IMR-90 (cell line): ENCODE measurements around the gene NOL9. TPM values are rescaled to one million over a fixed set of nuclear protein-coding genes. Genes with fewer than 3 reads are reported as not detected.

ENCODE experiments used
- ATAC-seq: fragments of 200-7000 bp; cut with Tn5 transposase; 2 replicates; pipeline ENCODE4 v1.9.1; 2020; ENCODE audit warnings: low read depth, mild to moderate bottlenecking, moderate library complexity
- BruUV-seq: library from RNA; stranded (reverse); fragments of 400-500 nt; replicated peaks from 2 replicates; lab custom pipeline; 2021; lab: Mats Ljungman, UMichigan
- CTCF ChIA-PET: fragments of 300-600 bp; formaldehyde crosslinking; extraction: SDS; loops from one replicate; lab custom pipeline; 2021; ENCODE audit warnings: antibody characterized with exemption; lab: Yijun Ruan, JAX
- POLR2A ChIA-PET: fragments of 300-600 bp; sonication (Branson Sonifier 250); formaldehyde crosslinking; loops from one replicate; lab custom pipeline; 2022; ENCODE audit warnings: antibody characterized with exemption; ENCODE audit not compliant: unreplicated experiment; lab: Charles Lee
- DNase-seq: peaks from one replicate; pipeline ENCODE4 v3.0.0; 2013
- H2AFZ ChIP-seq: replicated peaks from 2 replicates; pipeline ENCODE3; 2013; ENCODE audit warnings: low read length, mild to moderate bottlenecking; ENCODE audit not compliant: poor library complexity
- H2AK5ac ChIP-seq: 2 replicates; pipeline ENCODE4 v1.6.1; 2013; ENCODE audit warnings: low read depth, low read length, inconsistent platforms
- H2AK9ac ChIP-seq: replicated peaks from 2 replicates; pipeline ENCODE3; 2013; ENCODE audit warnings: mild to moderate bottlenecking, low read depth, low read length, moderate library complexity; ENCODE audit not compliant: poor library complexity
- H2BK120ac ChIP-seq: 2 replicates; pipeline ENCODE4 v1.6.1; 2013; ENCODE audit warnings: low read depth, low read length, inconsistent platforms
- H2BK15ac ChIP-seq: 3 replicates; pipeline ENCODE4 v1.6.1; 2013; ENCODE audit warnings: low read depth, low read length, inconsistent platforms
- H2BK20ac ChIP-seq: 2 replicates; pipeline ENCODE4 v1.6.1; 2013; ENCODE audit warnings: low read depth, mild to moderate bottlenecking, inconsistent platforms, low read length, moderate library complexity
- H2BK5ac ChIP-seq: 2 replicates; pipeline ENCODE4 v1.6.1; 2013; ENCODE audit warnings: mild to moderate bottlenecking, low read depth, low read length, inconsistent platforms; ENCODE audit not compliant: poor library complexity, severe bottlenecking
- H3K14ac ChIP-seq: replicated peaks from 2 replicates; pipeline ENCODE4 v1.6.1; 2013; ENCODE audit warnings: low read depth, low read length, inconsistent platforms
- H3K18ac ChIP-seq: 2 replicates; pipeline ENCODE4 v1.6.1; 2013; ENCODE audit warnings: low read depth, low read length, control low read depth
- H3K23ac ChIP-seq: 2 replicates; pipeline ENCODE4 v1.6.1; 2013; ENCODE audit warnings: low read depth, low read length, inconsistent platforms
- H3K27ac ChIP-seq: 2 replicates; pipeline ENCODE4 v1.5.1; 2013; ENCODE audit warnings: mild to moderate bottlenecking, control low read depth, low read length; ENCODE audit not compliant: insufficient read depth
- H3K27me3 ChIP-seq: 2 replicates; pipeline ENCODE4 v1.6.1; 2013; ENCODE audit warnings: low read length; ENCODE audit not compliant: control insufficient read depth, insufficient read depth
- H3K36me3 ChIP-seq: 2 replicates; pipeline ENCODE4 v1.6.1; 2013; ENCODE audit warnings: low read length, mixed read lengths; ENCODE audit not compliant: control insufficient read depth, insufficient read depth
- H3K4ac ChIP-seq: 2 replicates; pipeline ENCODE4 v1.6.1; 2013; ENCODE audit warnings: low read depth, low read length, inconsistent platforms
- H3K4me1 ChIP-seq: 2 replicates; pipeline ENCODE4 v1.6.1; 2013; ENCODE audit warnings: low read length, mixed read lengths; ENCODE audit not compliant: control insufficient read depth, insufficient read depth
- H3K4me2 ChIP-seq: 2 replicates; pipeline ENCODE4 v1.6.1; 2013; ENCODE audit warnings: low read depth, mild to moderate bottlenecking, control low read depth, low read length, moderate library complexity
- H3K4me3 ChIP-seq: 2 replicates; pipeline ENCODE4 v1.5.1; 2013; ENCODE audit warnings: low read depth, mild to moderate bottlenecking, control low read depth, low read length, moderate library complexity; ENCODE audit not compliant: insufficient read depth
- H3K56ac ChIP-seq: 2 replicates; pipeline ENCODE4 v1.6.1; 2013; ENCODE audit warnings: low read length, inconsistent platforms; ENCODE audit not compliant: insufficient read depth; ENCODE audit errors: extremely low read depth
- H3K79me1 ChIP-seq, 2 experiments: 2 replicates each; pipeline ENCODE4 v1.6.1; 2013; ENCODE audit warnings: low read length in 2 of 2, inconsistent platforms in 1 of 2, low read depth in 1 of 2
- H3K9ac ChIP-seq: 2 replicates; pipeline ENCODE4 v1.6.1; 2013; ENCODE audit warnings: low read depth, low read length, control low read depth
- H3K9me1 ChIP-seq: 2 replicates; pipeline ENCODE4 v1.6.1; 2013; ENCODE audit warnings: low read length, inconsistent platforms; ENCODE audit not compliant: insufficient read depth
- H3K9me3 ChIP-seq: 2 replicates; pipeline ENCODE4 v1.6.1; 2013; ENCODE audit warnings: low read length; ENCODE audit not compliant: control insufficient read depth, insufficient read depth
- H4K20me1 ChIP-seq: 2 replicates; pipeline ENCODE4 v1.6.1; 2013; ENCODE audit warnings: low read length, inconsistent platforms; ENCODE audit not compliant: insufficient read depth
- H4K5ac ChIP-seq: 2 replicates; pipeline ENCODE4 v1.6.1; 2013; ENCODE audit warnings: mild to moderate bottlenecking, low read depth, low read length, control low read depth
- H4K8ac ChIP-seq, 2 experiments: 2 replicates each; pipeline ENCODE4 v1.6.1; 2013; ENCODE audit warnings: low read depth in 2 of 2, low read length in 2 of 2, control low read depth in 1 of 2, inconsistent platforms in 1 of 2
- H4K91ac ChIP-seq: 2 replicates; pipeline ENCODE4 v1.6.1; 2013; ENCODE audit warnings: low read depth, low read length, inconsistent platforms; ENCODE audit not compliant: insufficient read depth
- BHLHE40 ChIP-seq: fragments of 150-350 bp; IDR thresholded peaks from 2 replicates; pipeline ENCODE4 v1.6.1; 2016; ENCODE audit warnings: mild to moderate bottlenecking, low read depth, low read length
- CEBPB ChIP-seq: IDR thresholded peaks from 2 replicates; pipeline ENCODE4 v1.6.1; 2012; ENCODE audit warnings: low read depth, low read length, improper control_type of control experiment
- CHD1 ChIP-seq: IDR thresholded peaks from 2 replicates; pipeline ENCODE4 v1.6.1; 2012; ENCODE audit warnings: low read depth, low read length, improper control_type of control experiment
- FOS ChIP-seq: fragments of 150-350 bp; IDR thresholded peaks from 2 replicates; pipeline ENCODE4 v1.6.1; 2016; ENCODE audit warnings: low read depth, low read length
- MAFK ChIP-seq: IDR thresholded peaks from 2 replicates; pipeline ENCODE4 v1.6.1; 2012; ENCODE audit warnings: low read depth, low read length, improper control_type of control experiment
- MAZ ChIP-seq: IDR thresholded peaks from 2 replicates; pipeline ENCODE4 v1.6.1; 2012; ENCODE audit warnings: low read depth, mild to moderate bottlenecking, low read length, improper control_type of control experiment, moderate library complexity, borderline replicate concordance
- POLR2A ChIP-seq: IDR thresholded peaks from 2 replicates; pipeline ENCODE4 v1.6.1; 2012; ENCODE audit warnings: mild to moderate bottlenecking, low read depth, low read length
- RAD21 ChIP-seq: IDR thresholded peaks from 2 replicates; pipeline ENCODE4 v1.6.1; 2012; ENCODE audit warnings: low read length, improper control_type of control experiment
- RCOR1 ChIP-seq: IDR thresholded peaks from 2 replicates; pipeline ENCODE4 v1.6.1; 2012; ENCODE audit warnings: mild to moderate bottlenecking, low read length, improper control_type of control experiment; ENCODE audit not compliant: insufficient replicate concordance
- RFX5 ChIP-seq: IDR thresholded peaks from 2 replicates; pipeline ENCODE4 v1.8.0; 2012; ENCODE audit warnings: low read depth, mild to moderate bottlenecking, low read length, moderate library complexity
- SMC3 ChIP-seq: fragments of 150-350 bp; IDR thresholded peaks from 2 replicates; pipeline ENCODE4 v1.6.1; 2016; ENCODE audit warnings: low read depth, mild to moderate bottlenecking, antibody characterized with exemption, low read length, moderate library complexity
- WGBS, 2 experiments: methylation state at CpG; one replicate each; pipeline versions ENCODE4 v1.1.5 to v1.1.7; 2013; ENCODE audit warnings: missing lambda C conversion rate in 2 of 2; ENCODE audit not compliant: insufficient read length in 1 of 2; ENCODE audit errors: extremely low coverage in 2 of 2; 5-methylcytosine and 5-hydroxymethylcytosine counted together
- dilution Hi-C: fragments of 300-500 bp; cut with HindIII; formaldehyde crosslinking; loops from one replicate; pipeline ENCODE4 v1.14.3; 2018; ENCODE audit warnings: low sequenced_read_pairs; ENCODE audit not compliant: unreplicated experiment
- in situ Hi-C: fragments of 300-500 bp; cut with MboI; formaldehyde crosslinking; loops from 3 replicates; pipeline ENCODE4 v1.14.3; 2019; ENCODE audit warnings: low sequenced_read_pairs, inconsistent platforms, mixed read lengths
- intact Hi-C: fragments of 100-400 bp; cut with micrococcal nuclease; formaldehyde crosslinking; loops from 2 replicates; pipeline ENCODE4 v1.10.0; 2022
- polyA plus RNA-seq, 3 experiments: library from polyadenylated mRNA; depleted of rRNA; stranded (reverse); fragments of >200 nt; gene quantifications; 2 replicates each; pipeline ENCODE4 v1.2.3, GENCODE V29; 2012; ENCODE audit warnings: low replicate concordance in 1 of 3
- total RNA-seq: library from RNA; depleted of rRNA; stranded (reverse); fragments of >200 nt; gene quantifications from 2 replicates; pipeline ENCODE4 v1.2.3, GENCODE V29; 2012
- TF ChIP-seq, protein P1 (sequence below): fragments of 150-350 bp; IDR thresholded peaks from 2 replicates; pipeline ENCODE4 v1.6.1; 2017; ENCODE audit warnings: mild to moderate bottlenecking, antibody characterized with exemption, low read length, low read depth
- TF ChIP-seq, protein P2 (sequence below): conservative IDR thresholded peaks from 2 replicates; pipeline ENCODE4 v1.5.1; 2012; ENCODE audit warnings: mild to moderate bottlenecking, low read depth, low read length, improper control_type of control experiment
- TF ChIP-seq, protein P3 (sequence below): fragments of 150-350 bp; IDR thresholded peaks from 2 replicates; pipeline ENCODE4 v1.6.1; 2016; ENCODE audit warnings: low read depth, mild to moderate bottlenecking, low read length, moderate library complexity, borderline replicate concordance

NOL9 gene
- total and polyA plus RNA-seq, 2 of the 4 experiments (the other 2 are of a cell fraction): 13.0 to 19.2 TPM

DNA sequence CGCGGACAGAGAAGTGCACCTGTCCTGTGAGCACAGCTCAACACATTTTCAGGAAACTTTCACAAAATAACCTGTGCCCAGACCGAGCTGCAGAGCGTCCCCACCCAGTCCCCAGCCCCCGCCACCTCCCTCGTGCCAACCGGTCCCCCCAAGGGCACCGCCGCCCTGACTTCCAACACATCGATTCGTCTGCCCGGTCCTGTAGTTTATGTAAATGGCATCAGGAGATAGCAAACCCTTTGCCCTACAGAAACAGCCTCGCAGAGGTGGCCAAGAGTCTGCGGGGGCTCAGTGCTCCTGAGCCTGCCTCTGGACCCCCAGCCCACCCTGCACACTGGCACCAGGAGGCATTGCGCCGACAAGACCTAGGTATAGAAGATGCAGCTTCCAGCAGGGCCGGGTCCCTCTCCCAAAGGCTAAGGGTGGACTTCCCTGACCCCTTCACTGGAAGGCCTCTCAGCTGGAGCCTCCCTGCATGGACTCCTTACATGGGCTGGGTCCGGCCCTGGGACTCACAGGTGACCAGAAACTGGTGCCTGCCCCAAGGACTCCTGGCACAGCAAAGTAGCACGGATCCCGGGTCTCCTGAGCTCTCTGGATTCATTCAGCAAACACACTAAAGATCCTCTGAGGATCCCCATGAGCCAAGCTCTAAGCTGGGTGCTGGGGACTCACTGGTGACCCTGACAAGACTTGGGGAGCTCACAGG, 56.3 kb downstream of the NOL9 start:
- Histone ChIP-seq H2AK5ac (no peak overlapping the region), H3K14ac (0 out of 2 replicates have a peak overlapping the region, but pooled peaks have one; percentile 87), H2AK9ac (peak overlapping the region; percentile 17), H2BK15ac (no peak overlapping the region), H3K4me2 (peak overlapping the region; percentile 87), H2AFZ (peak overlapping the region; percentile 96), H3K4me1 (peaks cover 9% of the 10 kb centered on the region), H3K36me3 (no peaks in the 10 kb centered on the region), H4K91ac (no peak overlapping the region), H2BK20ac (no peak overlapping the region), H3K9ac (peak overlapping the region; percentile 8; the same call in 1 of the 2 replicates), H3K4ac (peak overlapping the region; percentile 64), H3K4me3 (peak overlapping the region; percentile 78), H4K8ac (peak overlapping the region in 1 of 2 experiments; percentile 17; a peak in 1 of 4 replicates), H3K79me1 (peaks cover 0 to 4% of the 10 kb centered on the region in 2 experiments; a peak in 1 of 4 replicates), H4K20me1 (no peaks in the 10 kb centered on the region), H3K9me3 (no peaks in the 10 kb centered on the region), H3K9me1 (0 out of 2 replicates have a peak, but pooled peaks cover 2% of the 10 kb centered on the region), H2BK120ac (no peak overlapping the region), H3K27me3 (peaks cover 7% of the 10 kb centered on the region), H2BK5ac (no peak overlapping the region), H3K56ac (no peak overlapping the region), H3K23ac (peak overlapping the region; percentile 33; the same call in 1 of the 2 replicates), H3K18ac (0 out of 2 replicates have a peak overlapping the region, but pooled peaks have one; percentile 2), H4K5ac (no peak overlapping the region), H3K27ac (no peak overlapping the region; the same call in 1 of the 2 replicates)
- ChIA-PET POLR2A (no interaction called here), CTCF (no interaction called here)
- dilution Hi-C loops: no loop called here
- in situ Hi-C loops: loop anchor here (10.0 kb wide), 1 partner anchor 147 kb away; no protein-coding TSS in a partner anchor
- no peak for DNase-seq
- ATAC-seq: no peak
- BruUV-seq: no TSS peak
- intact Hi-C loops: no loop called here
- 40% methylated on average over 3 of the region's 20 CpGs; no CpG with 5 or more reads in 1 of the 2 experiments for WGBS, 2 experiments
- TF ChIP-seq, protein P1, sequence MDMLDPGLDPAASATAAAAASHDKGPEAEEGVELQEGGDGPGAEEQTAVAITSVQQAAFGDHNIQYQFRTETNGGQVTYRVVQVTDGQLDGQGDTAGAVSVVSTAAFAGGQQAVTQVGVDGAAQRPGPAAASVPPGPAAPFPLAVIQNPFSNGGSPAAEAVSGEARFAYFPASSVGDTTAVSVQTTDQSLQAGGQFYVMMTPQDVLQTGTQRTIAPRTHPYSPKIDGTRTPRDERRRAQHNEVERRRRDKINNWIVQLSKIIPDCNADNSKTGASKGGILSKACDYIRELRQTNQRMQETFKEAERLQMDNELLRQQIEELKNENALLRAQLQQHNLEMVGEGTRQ: no peak
- TF ChIP-seq MAZ: no peak
- no peak for TF ChIP-seq CEBPB
- no peak for TF ChIP-seq SMC3
- TF ChIP-seq, protein P2, sequence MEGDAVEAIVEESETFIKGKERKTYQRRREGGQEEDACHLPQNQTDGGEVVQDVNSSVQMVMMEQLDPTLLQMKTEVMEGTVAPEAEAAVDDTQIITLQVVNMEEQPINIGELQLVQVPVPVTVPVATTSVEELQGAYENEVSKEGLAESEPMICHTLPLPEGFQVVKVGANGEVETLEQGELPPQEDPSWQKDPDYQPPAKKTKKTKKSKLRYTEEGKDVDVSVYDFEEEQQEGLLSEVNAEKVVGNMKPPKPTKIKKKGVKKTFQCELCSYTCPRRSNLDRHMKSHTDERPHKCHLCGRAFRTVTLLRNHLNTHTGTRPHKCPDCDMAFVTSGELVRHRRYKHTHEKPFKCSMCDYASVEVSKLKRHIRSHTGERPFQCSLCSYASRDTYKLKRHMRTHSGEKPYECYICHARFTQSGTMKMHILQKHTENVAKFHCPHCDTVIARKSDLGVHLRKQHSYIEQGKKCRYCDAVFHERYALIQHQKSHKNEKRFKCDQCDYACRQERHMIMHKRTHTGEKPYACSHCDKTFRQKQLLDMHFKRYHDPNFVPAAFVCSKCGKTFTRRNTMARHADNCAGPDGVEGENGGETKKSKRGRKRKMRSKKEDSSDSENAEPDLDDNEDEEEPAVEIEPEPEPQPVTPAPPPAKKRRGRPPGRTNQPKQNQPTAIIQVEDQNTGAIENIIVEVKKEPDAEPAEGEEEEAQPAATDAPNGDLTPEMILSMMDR: no peak
- TF ChIP-seq MAFK: no peak
- no peak for TF ChIP-seq RAD21
- no peak for TF ChIP-seq POLR2A
- TF ChIP-seq CHD1: no peak
- TF ChIP-seq BHLHE40: no peak
- TF ChIP-seq RFX5: no peak
- TF ChIP-seq, protein P3, sequence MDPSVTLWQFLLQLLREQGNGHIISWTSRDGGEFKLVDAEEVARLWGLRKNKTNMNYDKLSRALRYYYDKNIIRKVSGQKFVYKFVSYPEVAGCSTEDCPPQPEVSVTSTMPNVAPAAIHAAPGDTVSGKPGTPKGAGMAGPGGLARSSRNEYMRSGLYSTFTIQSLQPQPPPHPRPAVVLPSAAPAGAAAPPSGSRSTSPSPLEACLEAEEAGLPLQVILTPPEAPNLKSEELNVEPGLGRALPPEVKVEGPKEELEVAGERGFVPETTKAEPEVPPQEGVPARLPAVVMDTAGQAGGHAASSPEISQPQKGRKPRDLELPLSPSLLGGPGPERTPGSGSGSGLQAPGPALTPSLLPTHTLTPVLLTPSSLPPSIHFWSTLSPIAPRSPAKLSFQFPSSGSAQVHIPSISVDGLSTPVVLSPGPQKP: no peak
- TF ChIP-seq RCOR1: no peak
- no peak for TF ChIP-seq FOS
